MCF 10A (cell line): ENCODE measurements around the gene MMP24OS. TPM values are rescaled to one million over a fixed set of nuclear protein-coding genes. Genes with fewer than 3 reads are reported as not detected.

Experiments
- BruUV-seq: library from RNA; stranded (reverse); fragments of 400-500 nt; replicated peaks from 2 replicates; lab custom pipeline; 2021; lab: Mats Ljungman, UMichigan
- CTCF ChIA-PET: fragments of 300-600 bp; sonication (Branson Sonifier 250); formaldehyde crosslinking; extraction: SDS; loops from one replicate; lab custom pipeline; 2021; ENCODE audit warnings: antibody characterized with exemption, inconsistent platforms; lab: Yijun Ruan, JAX
- POLR2A ChIA-PET: fragments of 300-600, 350-650 bp; sonication (Branson Sonifier 250); formaldehyde crosslinking; extraction: SDS; loops from one replicate; lab custom pipeline; 2020; ENCODE audit warnings: antibody characterized with exemption, inconsistent platforms; lab: Yijun Ruan, JAX
- DNase-seq: peaks from one replicate; pipeline ENCODE4 v3.0.0-alpha.2; 2018; ENCODE audit not compliant: unreplicated experiment
- H3K27ac Mint-ChIP-seq: one replicate; pipeline ENCODE4 v1.8.0; 2022; ENCODE audit warnings: mild to moderate bottlenecking, low read depth, mixed read lengths; ENCODE audit not compliant: unreplicated experiment
- H3K27me3 Mint-ChIP-seq: one replicate; pipeline ENCODE4 v1.8.0; 2022; ENCODE audit warnings: mixed read lengths; ENCODE audit not compliant: insufficient read depth, unreplicated experiment
- H3K36me3 Mint-ChIP-seq: one replicate; pipeline ENCODE4 v1.8.0; 2022; ENCODE audit warnings: mild to moderate bottlenecking, moderate library complexity, mixed read lengths; ENCODE audit not compliant: insufficient read depth, unreplicated experiment
- H3K4me1 Mint-ChIP-seq: one replicate; pipeline ENCODE4 v1.8.0; 2022; ENCODE audit warnings: mixed read lengths; ENCODE audit not compliant: insufficient read depth, unreplicated experiment
- H3K4me3 Mint-ChIP-seq: one replicate; pipeline ENCODE4 v1.8.0; 2022; ENCODE audit warnings: mild to moderate bottlenecking, moderate library complexity, mixed read lengths; ENCODE audit not compliant: unreplicated experiment
- H3K9me3 Mint-ChIP-seq: one replicate; pipeline ENCODE4 v1.8.0; 2022; ENCODE audit warnings: mixed read lengths; ENCODE audit not compliant: unreplicated experiment
- intact Hi-C: fragments of 100-400 bp; cut with micrococcal nuclease; formaldehyde crosslinking; loops from 2 replicates; pipeline ENCODE4 v1.14.1; 2022
- total RNA-seq: library from RNA; stranded (reverse); gene quantifications from 2 replicates; pipeline ENCODE4 v1.2.3, GENCODE V29; 2022
- TF ChIP-seq, protein P1 (sequence below): fragments of 200-600 bp; IDR thresholded peaks from one replicate; pipeline ENCODE4 v1.8.0; 2022; ENCODE audit warnings: antibody characterized with exemption, mild to moderate bottlenecking; ENCODE audit not compliant: unreplicated experiment

MMP24OS gene
- total RNA-seq, 1 experiment from 2014 or later: 52.2 TPM

DNA sequence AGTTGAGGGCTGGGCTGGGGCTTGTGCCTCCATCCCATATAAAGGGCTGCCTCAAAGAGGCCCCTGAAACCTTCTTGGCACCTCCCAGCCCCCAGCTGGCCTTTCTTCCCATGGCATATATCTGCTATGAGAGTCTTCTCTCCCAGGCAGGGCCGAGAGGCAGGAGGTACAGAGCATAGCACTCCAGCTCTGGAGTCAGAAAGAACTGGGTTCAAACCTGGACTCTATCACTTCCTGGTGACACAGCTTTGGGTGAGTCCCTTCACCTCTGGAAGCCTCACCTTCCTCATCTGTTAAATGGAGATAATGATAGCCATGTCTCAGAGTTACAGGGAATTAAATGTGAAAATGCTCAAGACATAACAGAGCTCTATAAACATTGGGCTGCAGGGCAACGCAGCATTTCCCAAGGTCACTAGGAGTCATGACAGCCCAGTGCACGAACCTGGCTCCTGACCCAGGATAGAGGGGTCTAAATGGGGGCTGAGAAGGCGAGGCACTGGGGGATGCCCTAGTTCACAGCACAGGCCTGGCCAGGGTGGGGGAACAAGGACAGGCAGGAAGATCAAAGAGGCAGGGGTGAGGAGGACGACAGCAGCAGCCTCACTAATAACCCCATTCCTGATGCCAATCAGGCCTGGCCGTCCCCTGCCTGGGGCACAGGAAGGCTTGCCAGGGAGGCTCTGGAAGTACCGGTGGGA lies 12.4 kb upstream of the MMP24OS start:
- BruUV-seq: no TSS peak
- Mint-ChIP-seq H3K4me3 (no peak overlapping the region), H3K9me3 (no peaks in the 10 kb centered on the region), H3K27me3 (no peaks in the 10 kb centered on the region), H3K4me1 (peaks cover 8% of the 10 kb centered on the region), H3K36me3 (no peaks in the 10 kb centered on the region), H3K27ac (no peak overlapping the region)
- POLR2A ChIA-PET: interaction anchor here (0.8 to 1.3 kb wide), 4 partner anchors 10 to 165 kb away, joined by 3 to 5 read pairs (median 3); partner anchors contain the start of gene CEP250
- intact Hi-C loops: no loop called here
- TF ChIP-seq, protein P1, sequence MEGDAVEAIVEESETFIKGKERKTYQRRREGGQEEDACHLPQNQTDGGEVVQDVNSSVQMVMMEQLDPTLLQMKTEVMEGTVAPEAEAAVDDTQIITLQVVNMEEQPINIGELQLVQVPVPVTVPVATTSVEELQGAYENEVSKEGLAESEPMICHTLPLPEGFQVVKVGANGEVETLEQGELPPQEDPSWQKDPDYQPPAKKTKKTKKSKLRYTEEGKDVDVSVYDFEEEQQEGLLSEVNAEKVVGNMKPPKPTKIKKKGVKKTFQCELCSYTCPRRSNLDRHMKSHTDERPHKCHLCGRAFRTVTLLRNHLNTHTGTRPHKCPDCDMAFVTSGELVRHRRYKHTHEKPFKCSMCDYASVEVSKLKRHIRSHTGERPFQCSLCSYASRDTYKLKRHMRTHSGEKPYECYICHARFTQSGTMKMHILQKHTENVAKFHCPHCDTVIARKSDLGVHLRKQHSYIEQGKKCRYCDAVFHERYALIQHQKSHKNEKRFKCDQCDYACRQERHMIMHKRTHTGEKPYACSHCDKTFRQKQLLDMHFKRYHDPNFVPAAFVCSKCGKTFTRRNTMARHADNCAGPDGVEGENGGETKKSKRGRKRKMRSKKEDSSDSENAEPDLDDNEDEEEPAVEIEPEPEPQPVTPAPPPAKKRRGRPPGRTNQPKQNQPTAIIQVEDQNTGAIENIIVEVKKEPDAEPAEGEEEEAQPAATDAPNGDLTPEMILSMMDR: no peak
- DNase-seq: no peak
- CTCF ChIA-PET: interaction anchor here (0.6 to 2.7 kb wide), 4 partner anchors 10 to 22 kb away, joined by 3 to 16 read pairs (median 4); no protein-coding TSS in a partner anchor

DNA sequence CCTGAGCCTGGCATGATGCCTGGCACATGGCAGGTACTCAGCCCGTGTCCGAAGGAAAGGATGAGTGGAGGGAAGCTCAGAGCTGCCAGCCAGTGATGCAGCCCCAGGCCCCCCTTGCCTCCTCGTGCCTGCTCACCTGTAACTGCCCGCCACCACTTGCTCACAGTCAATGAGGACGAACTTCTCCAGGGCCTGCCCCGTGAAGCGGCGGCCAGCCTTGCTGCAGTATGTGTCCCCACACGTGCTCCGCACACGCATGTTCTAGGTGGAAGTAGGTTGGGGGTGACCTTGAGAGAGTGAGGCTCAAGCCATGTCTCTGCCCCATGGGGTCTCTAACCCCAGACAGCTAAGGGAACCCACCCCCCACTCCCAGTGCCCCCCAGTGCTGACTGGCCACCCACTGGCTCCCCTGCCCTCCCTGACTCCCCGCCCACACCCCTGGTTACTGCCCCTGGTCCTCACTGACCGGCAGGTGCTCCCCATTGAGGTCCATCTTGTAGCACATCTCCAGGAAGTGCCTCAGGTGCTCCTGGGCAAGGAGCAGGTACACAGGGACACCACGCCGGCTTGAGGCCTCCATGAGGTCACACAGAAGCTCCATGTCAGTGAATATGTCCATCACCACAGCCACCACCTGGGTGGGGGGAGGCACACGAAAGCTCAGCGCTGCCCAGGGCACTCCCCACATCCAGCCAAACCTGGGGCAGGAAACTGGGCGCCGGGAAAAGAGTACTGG lies 10.6 kb upstream of the MMP24OS start:
- POLR2A ChIA-PET: interaction anchor here (1.2 to 2.2 kb wide), 2 partner anchors 11 to 13 kb away, joined by 4 to 6 read pairs; no protein-coding TSS in a partner anchor
- H3K4me3 Mint-ChIP-seq: no peak overlapping the region
- CTCF ChIA-PET: interaction anchor here (0.6 to 2.7 kb wide), 5 partner anchors 14 to 175 kb away, joined by 3 to 16 read pairs (median 4); no protein-coding TSS in a partner anchor
- H3K27ac Mint-ChIP-seq: no peak overlapping the region
- no peaks in the 10 kb centered on the region for H3K27me3 Mint-ChIP-seq
- TF ChIP-seq, protein P1: no peak
- peaks cover 14% of the 10 kb centered on the region for H3K4me1 Mint-ChIP-seq
- DNase-seq: no peak
- peaks cover 6% of the 10 kb centered on the region for H3K36me3 Mint-ChIP-seq
- no peaks in the 10 kb centered on the region for H3K9me3 Mint-ChIP-seq
- intact Hi-C loops: no loop called here
- no TSS peak for BruUV-seq

DNA sequence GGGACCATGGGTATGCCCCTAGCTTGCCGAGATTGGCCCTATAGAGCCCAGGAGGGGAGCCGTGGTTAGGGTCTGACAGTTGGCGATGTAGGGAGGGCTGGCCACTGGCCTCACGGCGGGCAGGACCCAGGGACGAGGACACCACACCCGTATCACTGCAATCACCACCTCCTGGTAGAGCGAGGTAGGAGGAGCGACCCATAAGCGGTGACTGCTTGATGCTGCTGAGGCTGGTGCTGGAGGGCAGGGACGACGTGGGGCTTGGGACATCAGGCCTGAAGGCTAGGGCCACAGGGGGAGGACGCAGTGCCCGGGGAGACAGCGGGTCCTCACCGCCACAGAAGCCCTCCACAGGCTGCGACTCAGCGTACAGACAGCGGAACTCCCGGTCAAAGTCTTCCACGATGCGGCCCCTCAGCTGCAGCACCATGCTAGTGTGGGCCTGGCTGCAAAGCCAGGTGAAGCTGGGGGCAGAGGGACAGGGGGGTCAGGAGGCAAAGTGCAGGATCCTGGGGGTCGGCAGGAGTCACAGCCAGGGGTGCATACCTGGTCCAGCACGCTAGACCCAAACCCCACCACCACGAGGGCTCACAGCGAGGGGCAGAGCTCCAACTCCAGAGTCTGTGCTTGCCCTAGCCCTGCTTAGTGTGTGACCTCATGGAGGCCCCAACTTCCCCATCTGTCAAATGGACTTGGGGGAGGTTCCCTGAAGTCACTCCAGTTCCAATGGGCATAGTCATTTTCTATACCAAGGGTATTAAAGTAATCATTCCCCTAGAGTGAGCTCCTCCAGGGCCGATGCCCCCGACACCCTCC lies 9.8 kb upstream of the MMP24OS start:
- Mint-ChIP-seq H3K4me1 (peaks cover 14% of the 10 kb centered on the region), H3K27me3 (no peaks in the 10 kb centered on the region), H3K9me3 (no peaks in the 10 kb centered on the region), H3K4me3 (no peak overlapping the region), H3K36me3 (peaks cover 6% of the 10 kb centered on the region), H3K27ac (no peak overlapping the region)
- BruUV-seq: no TSS peak
- intact Hi-C loops: no loop called here
- TF ChIP-seq, protein P1: no peak
- POLR2A ChIA-PET: interaction anchor here (1.6 to 2.2 kb wide), 2 partner anchors 12 to 16 kb away, joined by 4 to 6 read pairs; no protein-coding TSS in a partner anchor
- CTCF ChIA-PET: interaction anchor here (0.6 to 2.7 kb wide), 4 partner anchors 16 to 181 kb away, joined by 3 to 16 read pairs (median 4); no protein-coding TSS in a partner anchor
- no peak for DNase-seq
